ENCODE results near the gene PPM1L.
A peak's percentile ranks its signal among the peaks of the same experiment; 100 is the strongest.
"Not testable (repeated sequence)": the region's sequence is repeated elsewhere in the genome, so short reads cannot be mapped to it uniquely, and the experiment has no call there.

Gene PPM1L

GRCh38 chr3:160986069-160986468 lies 230.0 kb downstream of the PPM1L start:
- Mint-ChIP-seq H3K9me3 (peaks cover 9 to 22% of the 10 kb centered on the region in 2 donors), H3K27ac (no peak overlapping the region), H3K27me3 (peaks cover 9% of the 10 kb centered on the region), H3K4me1 (peaks cover 14% of the 10 kb centered on the region), H3K4me3 (no peak overlapping the region)
- ATAC-seq (no peak), DNase-seq (no peak)

GRCh38 chr3:160987982-160988964 lies 232.2 kb downstream of the PPM1L start:
- H3K27me3 Mint-ChIP-seq = peaks cover 9% of the 10 kb centered on the region

GRCh38 chr3:160990446-160990845 lies 234.4 kb downstream of the PPM1L start:
- peaks cover 9% of the 10 kb centered on the region for H3K27me3 Mint-ChIP-seq
- peaks cover 1% of the 10 kb centered on the region for H3K4me1 Mint-ChIP-seq
- H3K4me3 Mint-ChIP-seq = no peak overlapping the region
- no peak overlapping the region for H3K27ac Mint-ChIP-seq
- peaks cover 0 to 6% of the 10 kb centered on the region in 2 donors for H3K9me3 Mint-ChIP-seq
- DNase-seq (no peak), ATAC-seq (no peak)

More at GRCh38 chr3:160987982-160988964, 232.2 kb downstream of the PPM1L start:
- H3K27ac Mint-ChIP-seq = no peak overlapping the region
- no peaks in the 10 kb centered on the region for H3K4me1 Mint-ChIP-seq
- ATAC-seq (no peak), DNase-seq (no peak)
- H3K9me3 Mint-ChIP-seq = peaks cover 0 to 8% of the 10 kb centered on the region in 2 donors
- no peak overlapping the region for H3K4me3 Mint-ChIP-seq

DNA sequence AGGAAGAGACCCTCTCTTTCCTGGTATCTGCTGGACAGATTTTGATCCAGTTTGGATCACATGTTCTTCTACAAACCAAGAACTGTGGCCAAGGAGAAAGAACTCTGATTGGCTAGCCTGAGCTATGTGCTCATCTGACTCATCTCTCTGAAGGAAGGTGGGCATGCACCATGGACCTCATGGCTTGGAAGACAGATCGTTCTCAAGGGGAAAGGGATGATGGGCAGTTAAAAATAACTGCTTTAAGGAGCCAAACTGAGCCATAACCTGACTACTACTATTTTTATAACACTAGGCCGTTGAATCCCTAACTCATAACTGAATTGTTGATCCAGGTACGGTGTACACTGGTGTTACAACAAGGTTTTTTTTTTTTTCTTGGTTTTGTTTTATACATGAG lies 236.7 kb downstream of the PPM1L start:
- H3K27ac Mint-ChIP-seq = no peak overlapping the region
- H3K9me3 Mint-ChIP-seq = peaks cover 0 to 10% of the 10 kb centered on the region in 2 donors
- peaks cover 6% of the 10 kb centered on the region for H3K4me1 Mint-ChIP-seq
- no peak overlapping the region for H3K4me3 Mint-ChIP-seq
- no peak for ATAC-seq
- peaks cover 6% of the 10 kb centered on the region for H3K27me3 Mint-ChIP-seq
- no peak for DNase-seq

DNA sequence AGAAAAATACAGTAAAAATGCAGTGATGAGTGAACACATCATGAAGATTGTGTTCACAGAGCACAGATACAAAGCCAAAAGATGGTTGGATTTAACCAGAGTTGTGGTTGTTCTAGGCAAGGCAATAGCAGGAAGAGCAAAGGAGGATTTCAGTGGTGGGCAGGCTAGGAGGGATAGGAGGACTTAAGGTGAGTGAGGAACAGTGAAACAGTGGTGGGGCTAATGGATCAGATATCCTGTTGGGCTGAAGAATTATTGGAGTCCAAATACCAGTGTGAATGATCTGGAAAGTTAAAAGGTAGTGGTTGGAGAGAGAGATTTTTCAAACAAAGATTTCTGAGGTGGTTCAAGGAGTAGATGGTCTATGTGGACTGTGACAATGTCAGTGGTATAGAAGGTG lies 240.8 kb downstream of the PPM1L start:
- ATAC-seq (no peak), DNase-seq (no peak)
- Mint-ChIP-seq H3K9me3 (peaks cover 0 to 10% of the 10 kb centered on the region in 2 donors), H3K4me1 (peaks cover 12% of the 10 kb centered on the region), H3K4me3 (no peak overlapping the region), H3K27ac (no peak overlapping the region), H3K27me3 (no peaks in the 10 kb centered on the region)

DNA sequence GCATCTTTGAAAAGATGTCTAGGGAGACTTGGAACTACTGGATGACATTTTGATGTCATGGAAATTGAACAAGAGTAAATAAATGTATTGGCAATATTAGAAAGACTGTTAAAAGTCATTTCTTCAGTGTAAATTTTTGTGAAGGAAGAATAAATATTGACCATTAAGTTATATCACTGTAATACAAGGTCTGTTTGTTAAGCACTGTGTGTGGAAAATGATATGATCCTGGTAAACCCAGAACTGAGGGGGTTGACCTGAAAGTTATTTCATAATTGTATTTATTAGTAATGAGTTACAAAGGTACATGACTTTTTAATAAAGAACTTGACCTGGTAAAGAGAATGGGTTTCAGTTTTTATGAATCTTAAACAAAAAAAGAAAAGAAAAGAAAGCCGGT lies 242.6 kb downstream of the PPM1L start:
- Mint-ChIP-seq H3K4me3 (no peak overlapping the region), H3K27ac (no peak overlapping the region)

GRCh38 chr3:160999274-160999673 lies 243.2 kb downstream of the PPM1L start:
- Mint-ChIP-seq H3K27me3 (no peaks in the 10 kb centered on the region), H3K27ac (no peak overlapping the region), H3K4me3 (no peak overlapping the region), H3K9me3 (peaks cover 0 to 10% of the 10 kb centered on the region in 2 donors), H3K4me1 (peaks cover 12% of the 10 kb centered on the region)
- ATAC-seq (peak; percentile 97), DNase-seq (peak; percentile 8 to 22)

More for the DNA sequence above, 242.6 kb downstream of the PPM1L start:
- ATAC-seq (no peak), DNase-seq (no peak)
- Mint-ChIP-seq H3K27me3 (no peaks in the 10 kb centered on the region), H3K4me1 (peaks cover 12% of the 10 kb centered on the region), H3K9me3 (peaks cover 0 to 10% of the 10 kb centered on the region in 2 donors)

GRCh38 chr3:161008086-161008485 lies 252.1 kb downstream of the PPM1L start:
- Mint-ChIP-seq H3K27ac (peak overlapping the region in 1 of 2 donors; percentile 2), H3K4me1 (no peaks in the 10 kb centered on the region), H3K4me3 (no peak overlapping the region), H3K27me3 (no peaks in the 10 kb centered on the region), H3K9me3 (peaks cover 8 to 16% of the 10 kb centered on the region in 2 donors)
- DNase-seq (no peak), ATAC-seq (no peak)

- H3K27ac Mint-ChIP-seq, H3K27me3 Mint-ChIP-seq, H3K4me1 Mint-ChIP-seq, H3K4me3 Mint-ChIP-seq, DNase-seq, ATAC-seq: not testable (repeated sequence)
- peaks cover 15 to 21% of the 10 kb centered on the region in 2 donors for H3K9me3 Mint-ChIP-seq
Observed at GRCh38 chr3:161010151-161010550, 254.1 kb downstream of the PPM1L start.

- H3K27ac Mint-ChIP-seq = no peak overlapping the region
- peaks cover 12% of the 10 kb centered on the region for H3K27me3 Mint-ChIP-seq
- H3K4me3 Mint-ChIP-seq = no peak overlapping the region
- H3K4me1 Mint-ChIP-seq = no peaks in the 10 kb centered on the region
- DNase-seq = no peak
- ATAC-seq = no peak
- H3K9me3 Mint-ChIP-seq = peaks cover 13 to 15% of the 10 kb centered on the region in 2 donors
Observed at GRCh38 chr3:161014843-161015749, 259.1 kb downstream of the PPM1L start.

DNA sequence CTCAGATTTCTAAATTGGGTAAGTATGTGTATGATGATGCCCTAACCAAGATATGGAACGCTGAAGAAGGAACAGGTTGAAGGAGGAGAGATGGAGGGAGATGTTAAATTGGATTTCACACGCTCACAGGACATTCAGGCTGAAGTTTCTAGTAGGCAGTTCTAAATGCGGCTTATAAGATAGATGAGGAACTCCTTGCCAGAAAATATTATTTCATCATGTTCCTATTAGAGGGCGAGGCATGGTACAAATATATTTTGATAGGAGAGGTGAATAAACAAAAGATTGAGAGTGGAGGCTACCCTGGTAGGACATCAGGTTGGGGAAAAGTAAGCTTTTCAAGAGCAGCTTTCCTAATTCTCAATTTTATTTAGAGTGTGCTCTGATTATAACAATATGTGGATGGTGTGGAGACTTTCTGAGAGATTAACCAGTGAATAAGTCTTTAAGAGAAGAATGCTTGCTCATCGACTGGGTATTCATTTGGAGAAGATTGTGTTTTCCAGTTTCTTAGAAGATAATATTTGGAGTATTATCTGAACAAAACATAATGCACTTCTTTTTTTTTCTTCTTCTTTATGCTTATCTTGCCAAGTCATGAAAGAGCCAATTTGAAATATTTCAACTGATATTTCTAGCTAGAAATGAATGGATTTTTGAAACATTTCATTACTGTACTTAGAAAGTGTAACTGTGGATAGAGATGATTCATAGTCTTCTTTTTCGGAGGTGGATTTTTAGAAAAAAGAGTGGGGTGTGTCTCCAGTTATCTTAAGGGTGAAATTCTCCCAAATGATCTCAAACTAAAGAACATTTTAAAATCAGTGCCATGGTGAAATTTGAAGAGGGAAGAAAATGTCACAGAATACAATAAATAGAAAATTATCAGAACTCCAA lies 260.6 kb downstream of the PPM1L start:
- Mint-ChIP-seq H3K27ac (no peak overlapping the region), H3K27me3 (peaks cover 12% of the 10 kb centered on the region), H3K9me3 (peaks cover 17 to 18% of the 10 kb centered on the region in 2 donors), H3K4me3 (no peak overlapping the region), H3K4me1 (no peaks in the 10 kb centered on the region)
- ATAC-seq (no peak), DNase-seq (no peak)

DNA sequence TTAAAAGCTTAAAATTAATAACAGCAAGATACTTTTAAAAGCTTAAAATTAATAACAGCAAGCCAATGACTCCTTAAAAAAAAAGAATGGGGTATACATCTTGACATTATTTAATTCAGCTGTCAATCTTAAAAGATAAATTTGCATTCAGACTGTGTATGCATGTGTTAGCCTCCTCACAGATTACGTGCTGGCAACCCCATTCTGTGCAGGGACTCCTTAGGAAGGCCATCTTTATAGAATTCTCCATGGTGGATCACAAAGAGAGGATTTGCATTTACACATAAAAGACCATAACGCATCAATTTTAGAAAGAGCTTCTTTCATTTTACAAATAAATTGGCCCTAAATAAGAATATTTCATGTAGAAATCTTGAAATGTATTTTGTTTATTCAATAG lies 261.9 kb downstream of the PPM1L start:
- Mint-ChIP-seq H3K27ac (no peak overlapping the region), H3K27me3 (peaks cover 12% of the 10 kb centered on the region), H3K4me1 (no peaks in the 10 kb centered on the region), H3K9me3 (peaks cover 14 to 20% of the 10 kb centered on the region in 2 donors), H3K4me3 (no peak overlapping the region)
- DNase-seq (no peak), ATAC-seq (no peak)

DNA sequence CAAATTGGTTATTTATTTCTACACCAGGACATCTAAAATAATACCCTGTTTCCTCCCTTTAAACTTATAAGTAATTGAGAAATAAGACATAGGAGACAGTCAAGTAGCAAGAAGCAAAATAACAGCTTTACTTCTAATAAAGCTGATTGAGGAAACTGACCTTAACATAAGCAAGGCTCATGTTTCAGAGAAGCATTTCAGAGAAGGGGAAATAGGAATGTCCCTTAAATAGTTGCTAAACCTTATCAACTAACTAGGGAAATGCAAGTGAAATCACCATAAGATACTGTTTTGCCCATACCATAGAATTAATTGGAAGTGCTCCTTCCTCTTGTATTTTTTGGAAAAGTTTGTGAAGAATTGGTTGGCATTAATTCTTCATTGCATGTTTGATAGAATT lies 264.2 kb downstream of the PPM1L start:
- DNase-seq (no peak), ATAC-seq (no peak)
- Mint-ChIP-seq H3K4me1 (no peaks in the 10 kb centered on the region), H3K4me3 (no peak overlapping the region), H3K9me3 (peaks cover 15 to 19% of the 10 kb centered on the region in 2 donors), H3K27me3 (peaks cover 12% of the 10 kb centered on the region), H3K27ac (no peak overlapping the region)

GRCh38 chr3:161025911-161026310 lies 269.9 kb downstream of the PPM1L start:
- Mint-ChIP-seq H3K9me3 (peaks cover 21 to 25% of the 10 kb centered on the region in 2 donors), H3K27me3 (no peaks in the 10 kb centered on the region), H3K27ac (no peak overlapping the region), H3K4me1 (peaks cover 6% of the 10 kb centered on the region), H3K4me3 (no peak overlapping the region)
- DNase-seq (no peak), ATAC-seq (no peak)
